GM10847 (cell line): ENCODE data around the gene FAM209B.

Source experiments
- POLR2A ChIP-seq: IDR thresholded peaks from 2 replicates; pipeline ENCODE4 v1.6.1; 2011; ENCODE audit not compliant: insufficient read length; ENCODE audit errors: extremely low read depth

FAM209B gene

GRCh38 chr20:56574531-56575142 is 41.6 kb downstream of the FAM209B start:
- no peak for TF ChIP-seq POLR2A

GRCh38 chr20:56575157-56575556 is 42.1 kb downstream of the FAM209B start:
- TF ChIP-seq POLR2A = no peak

- TF ChIP-seq POLR2A = no peak
Observed at GRCh38 chr20:56575961-56576360, 42.9 kb downstream of the FAM209B start.

- TF ChIP-seq POLR2A = no peak
Observed at GRCh38 chr20:56579301-56579710, 46.3 kb downstream of the FAM209B start.

- TF ChIP-seq POLR2A = no peak
Observed at GRCh38 chr20:56580226-56580625, 47.2 kb downstream of the FAM209B start.

GRCh38 chr20:56581701-56582100 is 48.7 kb downstream of the FAM209B start:
- TF ChIP-seq POLR2A = no peak

GRCh38 chr20:56582542-56582941 is 49.5 kb downstream of the FAM209B start:
- TF ChIP-seq POLR2A = no peak

GRCh38 chr20:56584916-56585315 is 51.9 kb downstream of the FAM209B start:
- no peak for TF ChIP-seq POLR2A
